Endothelial cell of umbilical vein (primary cell): ENCODE data around the gene CCDC167.

ENCODE experiments used
- EZH2 ChIP-seq: IDR thresholded peaks from 2 replicates; pipeline ENCODE4 v1.6.1; 2012; ENCODE audit warnings: borderline replicate concordance, low read depth, mild to moderate bottlenecking, moderate library complexity, low read length, inconsistent platforms; ENCODE audit not compliant: severe bottlenecking
- JUN ChIP-seq: IDR thresholded peaks from 2 replicates; pipeline ENCODE4 v1.6.1; 2011; ENCODE audit warnings: borderline replicate concordance, low read depth; ENCODE audit not compliant: insufficient read length, insufficient read depth
- POLR2A ChIP-seq: IDR thresholded peaks from 2 replicates; pipeline ENCODE4 v1.6.1; 2012; ENCODE audit warnings: low read depth, mild to moderate bottlenecking, control low read depth, low read length
- TF ChIP-seq, protein P1 (sequence below), 2 donors: IDR thresholded peaks; 1 replicate in 1 of 2; 2 replicates in 1 of 2; pipeline ENCODE4 v1.5.1; 2011; ENCODE audit warnings: low read length in 2 of 2, mild to moderate bottlenecking in 2 of 2, moderate library complexity in 2 of 2, control low read depth in 1 of 2, inconsistent platforms in 1 of 2, low read depth in 1 of 2; ENCODE audit not compliant: insufficient read depth in 1 of 2; ENCODE audit errors: extremely low read depth in 1 of 2
- TF ChIP-seq, protein P2 (sequence below): IDR thresholded peaks from 2 replicates; pipeline ENCODE4 v1.6.1; 2011; ENCODE audit not compliant: insufficient read depth, insufficient read length

DNA sequence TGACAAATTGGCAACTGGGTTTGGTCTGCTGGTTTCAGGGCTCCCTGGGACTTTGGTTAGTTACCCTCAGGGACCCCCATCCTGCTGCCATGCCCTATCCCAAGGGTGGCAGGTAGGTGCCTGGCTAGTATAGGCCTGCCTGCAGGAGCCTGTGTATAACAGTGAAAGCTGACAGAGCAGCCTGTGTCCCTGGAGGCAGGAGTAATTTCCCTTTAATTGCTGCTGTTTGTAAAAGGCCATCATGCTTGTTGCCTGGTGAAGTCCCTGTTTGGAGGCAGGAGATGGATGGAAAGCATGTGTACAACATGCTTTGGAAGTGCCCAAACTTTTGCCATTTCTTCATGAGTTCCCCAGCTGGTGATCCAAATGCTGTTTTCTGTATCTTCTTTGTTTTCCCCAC is 36.6 kb downstream of the CCDC167 start:
- TF ChIP-seq, protein P1, sequence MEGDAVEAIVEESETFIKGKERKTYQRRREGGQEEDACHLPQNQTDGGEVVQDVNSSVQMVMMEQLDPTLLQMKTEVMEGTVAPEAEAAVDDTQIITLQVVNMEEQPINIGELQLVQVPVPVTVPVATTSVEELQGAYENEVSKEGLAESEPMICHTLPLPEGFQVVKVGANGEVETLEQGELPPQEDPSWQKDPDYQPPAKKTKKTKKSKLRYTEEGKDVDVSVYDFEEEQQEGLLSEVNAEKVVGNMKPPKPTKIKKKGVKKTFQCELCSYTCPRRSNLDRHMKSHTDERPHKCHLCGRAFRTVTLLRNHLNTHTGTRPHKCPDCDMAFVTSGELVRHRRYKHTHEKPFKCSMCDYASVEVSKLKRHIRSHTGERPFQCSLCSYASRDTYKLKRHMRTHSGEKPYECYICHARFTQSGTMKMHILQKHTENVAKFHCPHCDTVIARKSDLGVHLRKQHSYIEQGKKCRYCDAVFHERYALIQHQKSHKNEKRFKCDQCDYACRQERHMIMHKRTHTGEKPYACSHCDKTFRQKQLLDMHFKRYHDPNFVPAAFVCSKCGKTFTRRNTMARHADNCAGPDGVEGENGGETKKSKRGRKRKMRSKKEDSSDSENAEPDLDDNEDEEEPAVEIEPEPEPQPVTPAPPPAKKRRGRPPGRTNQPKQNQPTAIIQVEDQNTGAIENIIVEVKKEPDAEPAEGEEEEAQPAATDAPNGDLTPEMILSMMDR (IDR thresholded peaks at IDR 0.05; ENCODE audit: extremely low read depth in 1 of 2, insufficient read depth in 1 of 2, low read depth in 1 of 2, low read length in 2 of 2), result no peak
- TF ChIP-seq EZH2 (no peak), POLR2A (no peak), JUN (no peak)
- TF ChIP-seq, protein P2, sequence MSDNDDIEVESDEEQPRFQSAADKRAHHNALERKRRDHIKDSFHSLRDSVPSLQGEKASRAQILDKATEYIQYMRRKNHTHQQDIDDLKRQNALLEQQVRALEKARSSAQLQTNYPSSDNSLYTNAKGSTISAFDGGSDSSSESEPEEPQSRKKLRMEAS, result no peak
